GM04503 (cell line): Measurements from ENCODE around the gene SLC25A22.

Experiments used
- DNase-seq: peaks from one replicate; pipeline ENCODE4 v3.0.0-alpha.2; 2012; ENCODE audit warnings: low read depth

The SLC25A22 gene

DNA sequence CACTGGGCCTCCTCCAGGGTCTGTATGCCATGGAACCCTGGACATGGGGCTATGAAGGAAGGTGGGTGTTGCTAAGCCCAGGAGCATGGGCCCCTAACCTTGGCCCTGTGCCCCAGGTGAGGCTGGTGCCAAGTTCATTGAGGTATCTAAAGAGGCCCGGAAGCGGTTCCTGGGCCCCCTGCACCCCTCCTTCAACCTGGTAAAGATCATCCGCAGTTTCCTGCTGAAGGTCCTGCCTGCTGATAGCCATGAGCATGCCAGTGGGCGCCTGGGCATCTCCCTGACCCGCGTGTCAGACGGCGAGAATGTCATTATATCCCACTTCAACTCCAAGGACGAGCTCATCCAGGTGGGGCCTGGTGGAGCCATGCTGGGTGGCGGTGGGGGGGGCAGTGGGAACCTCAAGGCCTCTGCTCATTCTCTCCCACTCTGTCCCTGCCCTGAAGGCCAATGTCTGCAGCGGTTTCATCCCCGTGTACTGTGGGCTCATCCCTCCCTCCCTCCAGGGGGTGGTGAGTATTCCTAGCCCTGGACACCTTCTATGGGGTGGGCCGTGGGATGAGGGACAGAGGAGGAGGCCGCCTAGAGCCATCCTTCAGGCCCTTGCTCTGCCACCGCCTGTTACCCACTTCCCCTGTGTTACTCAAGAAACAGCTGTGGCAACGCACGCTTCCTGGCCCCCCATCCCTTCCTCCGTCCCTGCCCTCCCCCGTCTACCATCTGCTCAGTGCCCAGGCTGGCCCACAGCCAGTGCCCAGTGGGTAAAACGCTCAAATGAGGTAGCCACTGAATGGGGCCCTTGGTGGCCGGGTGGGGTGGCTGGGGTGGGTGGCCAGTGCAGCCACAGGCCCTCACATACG lies 23.7 kb upstream of the SLC25A22 start:
- DNase-seq = no peak

DNA sequence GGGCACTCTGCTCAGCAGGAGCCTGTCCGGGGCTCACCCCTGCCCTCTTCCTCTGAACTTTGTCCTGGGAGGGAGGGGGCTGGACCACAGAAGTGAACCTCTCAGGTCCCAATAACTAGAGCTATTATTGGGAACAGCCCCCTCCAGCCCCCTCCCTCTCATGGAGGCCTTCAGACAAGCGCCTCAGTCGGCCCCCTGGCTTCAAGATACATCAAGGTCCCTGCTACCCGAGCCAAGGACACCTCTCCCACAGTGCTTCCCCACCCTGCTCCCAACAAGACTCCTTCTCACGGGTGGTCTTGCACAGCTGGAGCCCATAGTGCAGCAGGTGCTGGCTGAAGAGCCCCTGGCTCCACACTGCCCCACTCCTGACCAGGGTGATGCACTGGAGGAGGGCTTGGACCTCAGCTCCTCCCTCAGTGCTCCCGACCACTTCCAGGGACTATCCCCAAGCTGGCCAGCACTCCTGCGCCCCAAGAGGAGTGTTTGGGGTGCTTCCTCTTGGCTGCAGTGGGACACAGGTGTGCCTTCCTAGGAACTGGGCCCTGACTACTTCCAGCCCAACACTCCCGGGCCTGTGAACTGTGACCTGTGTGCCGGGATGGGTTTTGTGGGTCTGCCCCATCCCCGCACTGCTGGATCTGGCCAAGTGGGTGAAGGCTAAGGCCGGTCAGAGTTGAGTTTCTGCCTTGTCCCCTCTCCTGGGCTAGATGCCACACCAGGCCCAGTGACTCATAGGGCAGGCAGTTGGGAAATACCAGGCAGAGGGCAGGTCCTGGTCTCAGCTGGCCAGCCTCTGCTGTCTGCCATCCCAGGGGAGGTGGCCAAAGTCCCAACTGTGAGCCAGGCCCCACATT lies 22.8 kb upstream of the SLC25A22 start:
- DNase-seq = peak; percentile 61

- DNase-seq = no peak
Measured at GRCh38 chr11:819943-820649, 22.0 kb upstream of the SLC25A22 start.

DNA sequence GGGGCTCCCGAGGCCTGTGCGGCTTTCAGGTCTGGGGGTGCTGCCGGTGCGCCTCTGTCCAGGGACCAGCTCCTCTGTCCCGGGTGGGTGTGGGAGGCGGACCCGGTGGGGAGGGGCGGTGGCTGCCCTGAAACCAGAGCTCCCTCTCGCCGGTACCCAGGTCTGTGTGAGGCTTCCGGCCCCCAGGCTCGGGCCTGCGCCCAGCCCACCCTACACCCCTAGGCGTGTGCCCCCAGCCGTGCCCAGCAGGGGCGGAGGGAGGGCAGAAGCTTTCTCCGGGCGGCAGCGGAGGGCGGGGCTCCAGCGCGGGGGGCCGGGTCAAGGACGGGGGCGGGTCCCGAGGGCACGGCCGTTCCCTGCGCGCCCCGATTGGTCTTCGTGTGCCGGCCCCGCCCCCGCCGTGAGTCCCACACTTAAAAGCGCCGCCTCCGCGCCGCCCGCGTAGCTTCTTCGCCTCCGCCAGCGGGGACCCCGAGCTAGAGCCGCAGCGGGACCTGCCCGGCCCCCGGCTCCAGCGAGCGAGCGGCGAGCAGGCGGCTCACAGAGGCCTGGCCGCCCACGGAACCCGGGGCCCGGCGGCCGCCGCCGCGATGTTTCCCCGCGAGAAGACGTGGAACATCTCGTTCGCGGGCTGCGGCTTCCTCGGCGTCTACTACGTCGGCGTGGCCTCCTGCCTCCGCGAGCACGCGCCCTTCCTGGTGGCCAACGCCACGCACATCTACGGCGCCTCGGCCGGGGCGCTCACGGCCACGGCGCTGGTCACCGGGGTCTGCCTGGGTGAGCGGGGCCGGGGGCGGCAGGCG lies 21.2 kb upstream of the SLC25A22 start:
- DNase-seq = no peak

DNA sequence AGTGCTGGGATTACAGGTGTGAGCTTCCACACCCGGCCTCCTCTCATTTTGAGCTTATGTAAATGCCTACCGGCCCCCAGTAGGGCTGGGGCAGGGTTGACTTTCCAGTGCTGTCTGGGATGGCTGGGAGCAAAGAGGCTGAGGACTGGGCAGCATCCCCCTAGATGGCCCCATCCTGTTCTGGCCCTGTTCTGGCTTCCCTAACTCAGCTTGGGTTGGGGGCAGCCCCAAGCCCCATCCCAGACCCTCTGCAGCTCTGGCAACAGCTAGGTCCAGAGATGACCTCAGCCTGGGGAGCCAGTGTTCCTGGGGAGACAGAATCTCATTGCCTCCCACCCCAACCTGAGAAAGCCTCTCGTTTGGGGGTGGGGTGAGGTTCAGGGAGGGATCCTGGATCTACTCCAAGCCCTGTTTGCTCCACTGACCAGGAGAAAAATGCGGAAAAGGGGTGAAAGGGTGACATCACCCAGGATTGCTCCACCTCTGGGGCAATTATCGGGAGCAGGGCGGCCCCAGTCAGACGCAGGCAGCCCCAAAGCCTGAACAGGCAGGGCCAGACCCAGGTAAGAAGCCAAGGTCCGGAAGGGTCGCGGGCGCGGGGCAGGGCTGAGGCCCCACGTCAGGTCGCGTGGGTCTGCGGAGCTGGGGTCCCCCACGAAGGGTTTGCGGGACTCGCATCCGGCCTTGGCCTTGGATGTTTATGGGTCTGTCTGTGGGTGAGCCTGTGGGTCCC lies 20.5 kb upstream of the SLC25A22 start, which contains the start of gene PNPLA2:
Gene PNPLA2, plus strand, starts transcription at position 519 of the 733 bp plus-strand sequence. CDS start 805 bp downstream, outside the sequence.
- peak; percentile 57 for DNase-seq

GRCh38 chr11:816433-816779 lies 18.3 kb upstream of the SLC25A22 start:
- DNase-seq = no peak

GRCh38 chr11:815675-816432 lies 17.8 kb upstream of the SLC25A22 start:
- DNase-seq = no peak

DNA sequence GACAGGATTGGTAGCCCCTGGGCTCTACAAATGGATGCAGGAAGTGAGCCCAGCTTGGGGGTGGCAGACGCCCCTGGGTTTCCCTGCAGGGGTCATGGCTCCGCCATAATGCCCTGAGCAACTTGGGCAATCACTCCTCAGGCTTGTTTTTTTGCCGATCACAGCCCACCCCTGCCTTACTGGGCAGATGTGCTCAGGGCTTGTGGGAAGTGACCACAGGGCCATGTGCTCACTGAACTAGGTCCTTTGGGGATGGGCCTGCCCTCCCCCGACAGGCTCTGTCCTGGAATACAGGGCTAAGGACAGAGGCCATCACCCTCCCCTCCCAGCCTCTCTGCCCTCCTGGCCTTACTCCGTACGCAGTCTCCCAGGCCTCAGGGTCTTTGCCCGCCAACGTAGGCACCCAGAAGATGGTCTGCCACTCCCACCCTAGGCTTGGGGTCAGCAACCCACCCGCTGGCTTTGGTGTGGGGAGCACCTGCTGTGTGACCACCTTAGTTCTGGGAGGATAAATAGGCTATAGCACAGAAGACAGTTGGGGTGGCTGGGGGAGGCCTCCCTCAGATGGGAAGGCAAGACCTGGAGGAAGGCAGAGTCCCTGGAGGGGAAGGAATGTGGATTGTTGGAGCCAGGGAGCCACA lies 15.5 kb upstream of the SLC25A22 start:
- DNase-seq = no peak

DNA sequence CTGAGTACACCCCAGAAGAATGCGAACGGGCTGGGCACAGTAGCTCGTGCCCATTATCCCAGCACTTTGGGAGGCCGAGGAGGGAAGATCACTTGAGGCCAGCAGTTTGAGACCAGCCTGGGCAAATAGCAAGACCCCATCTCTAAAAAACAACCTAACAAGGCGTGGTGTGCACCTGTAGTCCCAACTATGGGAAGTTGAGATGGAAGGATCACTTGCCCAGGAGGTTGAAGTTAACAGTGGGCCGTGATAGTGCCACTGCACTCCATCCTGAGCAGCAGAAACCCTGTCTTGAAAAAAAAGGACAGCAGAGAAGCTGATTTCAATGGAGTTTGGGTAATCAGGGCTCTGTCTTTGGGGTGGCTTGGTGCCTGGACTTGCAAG lies 15.0 kb upstream of the SLC25A22 start:
- no peak for DNase-seq

DNA sequence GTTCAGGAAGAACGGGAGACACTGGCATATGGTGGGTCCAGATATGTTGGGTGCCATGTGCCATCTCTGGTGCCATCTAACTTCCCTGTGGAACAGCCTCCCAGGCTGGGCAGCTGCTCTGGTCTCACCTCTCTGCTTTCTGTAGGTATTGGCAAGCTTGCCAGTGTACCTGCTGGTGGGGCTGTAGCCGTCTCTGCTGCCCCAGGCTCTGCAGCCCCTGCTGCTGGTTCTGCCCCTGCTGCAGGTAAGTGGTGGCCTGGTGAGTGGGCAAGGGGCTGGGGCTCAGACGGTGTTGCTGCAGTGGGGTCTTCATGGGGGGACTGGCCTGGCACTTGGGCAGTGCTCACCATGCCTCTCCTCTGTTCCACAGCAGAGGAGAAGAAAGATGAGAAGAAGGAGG lies 14.3 kb upstream of the SLC25A22 start:
- no peak for DNase-seq

- DNase-seq = no peak
Measured at GRCh38 chr11:811446-812245, 13.6 kb upstream of the SLC25A22 start.

DNA sequence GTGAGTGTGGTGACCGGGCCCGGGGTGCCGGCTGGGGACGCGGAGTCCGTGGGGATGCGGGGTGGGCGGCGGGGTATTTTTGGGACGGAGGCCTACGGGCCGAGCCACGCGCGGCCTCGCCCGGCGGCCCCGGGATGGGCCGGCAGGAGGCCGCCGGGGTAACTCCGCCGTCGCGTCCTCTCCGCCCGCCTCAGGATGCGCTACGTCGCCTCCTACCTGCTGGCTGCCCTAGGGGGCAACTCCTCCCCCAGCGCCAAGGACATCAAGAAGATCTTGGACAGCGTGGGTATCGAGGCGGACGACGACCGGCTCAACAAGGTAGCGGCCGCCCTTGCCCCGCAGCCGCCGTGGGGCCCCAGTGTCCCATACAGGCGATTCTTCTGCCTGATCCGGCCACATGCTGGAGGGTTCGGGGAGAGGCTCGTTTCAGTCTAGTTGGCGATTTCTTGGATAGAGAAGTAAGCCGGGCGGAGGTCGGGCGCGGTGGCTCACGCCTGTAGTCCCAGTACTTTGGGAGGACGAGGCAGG lies 12.0 kb upstream of the SLC25A22 start:
- DNase-seq = no peak

DNA sequence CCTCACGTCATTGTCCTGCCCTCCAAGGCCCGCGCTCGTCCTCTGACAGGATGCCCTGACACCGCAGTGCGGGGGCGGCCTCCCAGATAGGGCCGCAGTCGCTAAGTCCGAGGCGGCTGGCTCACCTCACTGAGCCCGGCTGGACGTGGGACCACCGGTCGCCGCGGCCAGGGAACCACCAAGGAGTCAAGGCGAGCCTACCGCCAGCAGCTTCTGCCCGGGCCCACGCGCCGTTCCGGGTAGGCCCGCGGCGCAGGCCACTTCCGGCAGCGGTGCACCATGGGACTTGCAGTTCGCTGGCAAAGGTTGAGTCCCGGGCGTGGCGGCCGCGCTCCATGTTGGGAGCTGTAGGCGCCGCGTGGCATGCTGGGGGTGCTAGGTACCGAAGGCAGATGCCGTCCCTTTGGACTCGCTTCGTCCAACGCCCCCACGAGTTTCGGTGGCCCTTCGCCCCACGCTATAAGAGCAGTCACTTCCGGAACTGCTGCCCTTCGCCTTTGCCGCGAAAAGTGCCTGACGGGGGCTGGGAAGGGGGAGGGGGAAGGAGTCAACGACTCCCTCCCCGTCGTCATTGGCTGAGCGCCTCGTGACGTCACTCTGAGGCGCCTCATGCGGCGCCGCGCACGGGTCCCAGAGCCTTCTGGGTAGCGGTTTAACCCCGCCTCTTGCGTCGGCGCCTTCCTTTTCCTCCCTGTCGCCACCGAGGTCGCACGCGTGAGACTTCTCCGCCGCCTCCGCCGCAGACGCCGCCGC lies 11.4 kb upstream of the SLC25A22 start, which contains the start of gene RPLP2:
Gene RPLP2, plus strand, starts transcription at position 681 of the 753 bp plus-strand sequence. CDS start 268 bp downstream, outside the sequence.
- peak; percentile 81 for DNase-seq

DNA sequence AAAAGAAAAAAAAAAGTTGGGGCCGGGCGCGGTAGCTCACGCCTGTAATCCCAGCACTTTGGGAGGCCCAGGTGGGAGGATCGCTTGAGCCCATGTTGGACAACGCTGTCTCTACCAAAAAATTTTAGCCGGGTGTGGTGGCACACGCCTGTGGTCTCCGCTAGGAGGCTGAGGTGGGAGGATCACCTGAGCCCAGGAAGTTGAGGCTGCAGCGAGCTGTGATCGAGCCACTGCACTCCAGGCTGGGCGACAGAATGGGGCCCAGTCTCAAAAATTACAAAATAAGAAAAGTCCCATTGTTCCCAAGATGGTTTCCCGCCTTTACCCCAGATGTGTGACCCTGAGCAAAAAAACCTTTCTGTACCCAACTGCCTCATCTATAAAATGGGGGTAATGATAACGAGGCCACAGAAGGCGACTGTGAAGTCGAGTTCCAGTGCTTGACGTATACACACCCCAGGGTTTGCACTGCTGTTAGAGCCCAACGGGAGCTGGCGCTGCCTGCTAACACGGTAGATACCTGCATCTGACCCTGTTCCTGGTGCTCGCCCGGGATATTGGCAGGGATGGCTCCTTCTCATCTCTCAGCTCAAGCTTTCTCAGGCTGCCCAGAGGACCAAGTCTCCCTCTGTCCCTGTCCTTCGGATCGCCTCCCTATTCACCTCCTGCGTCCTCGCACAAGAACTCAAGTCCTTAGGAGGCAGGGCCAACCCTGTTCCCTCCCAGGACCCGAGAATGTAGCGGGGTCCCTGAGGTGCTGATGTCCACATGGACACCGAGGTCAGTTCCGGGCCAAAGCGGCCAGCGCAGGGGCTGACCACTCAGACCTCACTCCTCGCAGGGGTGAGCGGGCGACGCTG lies 10.6 kb upstream of the SLC25A22 start:
- DNase-seq = no peak

DNA sequence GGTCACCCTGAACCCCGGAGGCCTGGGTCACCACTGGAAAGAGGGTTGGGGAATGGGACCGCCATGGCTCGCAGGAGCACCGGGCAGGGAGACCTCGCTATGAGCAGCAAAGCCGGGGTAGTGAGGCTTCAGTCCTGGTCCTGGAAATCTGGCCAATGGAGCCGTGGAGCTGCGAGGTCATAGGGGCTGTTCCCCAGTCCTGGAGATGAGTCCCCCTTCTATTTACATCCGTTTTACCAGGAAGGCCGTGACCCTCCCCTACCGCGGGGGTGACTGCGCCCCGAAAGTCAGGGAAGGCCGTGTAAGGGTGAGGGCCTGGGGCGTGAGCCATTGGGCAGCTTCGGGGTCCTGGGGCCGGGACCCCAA lies 6.5 kb upstream of the SLC25A22 start:
- DNase-seq = no peak

DNA sequence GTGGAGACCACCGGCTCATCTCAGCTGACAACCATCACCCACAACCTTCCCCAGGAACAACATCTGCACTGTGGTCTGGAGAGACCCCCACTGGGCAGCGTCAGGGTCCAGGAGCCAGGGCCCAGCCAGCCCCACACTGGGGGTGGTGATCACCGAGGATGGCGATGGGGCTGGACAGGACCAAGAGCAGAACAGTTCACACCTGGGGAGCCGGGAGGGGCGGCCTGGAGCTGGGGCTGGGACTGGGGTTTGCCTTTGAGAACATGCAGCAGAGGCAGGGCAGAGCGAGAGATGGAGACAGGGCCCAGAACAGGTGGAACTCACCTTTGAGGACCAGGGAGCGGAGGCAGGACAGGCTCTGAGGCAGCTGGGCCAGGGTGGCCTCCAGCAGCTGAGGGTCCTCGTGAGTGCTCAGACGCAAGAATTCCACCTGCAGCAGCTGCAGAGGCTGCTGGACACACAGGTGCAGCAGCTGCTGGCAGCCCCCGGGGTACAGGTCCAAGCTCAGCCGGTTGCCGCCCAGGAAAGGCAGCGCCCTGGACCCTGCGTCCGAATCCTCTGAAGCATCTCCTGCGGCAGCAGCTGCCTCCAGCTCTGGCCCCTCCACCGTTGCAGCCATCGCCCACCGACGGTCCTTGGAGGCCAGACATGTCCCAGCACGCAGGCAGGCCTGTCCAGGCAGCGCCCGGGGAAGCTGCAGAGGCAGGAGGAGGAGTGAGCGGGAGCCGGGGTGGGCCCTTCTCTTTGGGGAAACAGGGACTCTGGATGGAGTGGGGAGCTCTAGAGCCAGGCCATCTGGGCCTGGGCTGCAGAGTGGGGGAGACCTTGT lies 5.9 kb upstream of the SLC25A22 start:
- no peak for DNase-seq
